Endothelial cell (in vitro differentiated cells): Measurements from ENCODE around the gene TMEM52. TPM values are rescaled to one million over a fixed set of nuclear protein-coding genes. Genes with fewer than 3 reads are reported as not detected.

ENCODE experiments used
- DNase-seq: peaks from one replicate; pipeline ENCODE4 v3.0.0; 2021; ENCODE audit warnings: low spot score
- H3K27ac Mint-ChIP-seq: one replicate; pipeline ENCODE4 v1.8.0; 2021; ENCODE audit warnings: mixed read lengths, inconsistent platforms; ENCODE audit not compliant: unreplicated experiment
- H3K27me3 Mint-ChIP-seq: one replicate; pipeline ENCODE4 v1.8.0; 2021; ENCODE audit warnings: mild to moderate bottlenecking, moderate library complexity, mixed read lengths, inconsistent platforms; ENCODE audit not compliant: unreplicated experiment
- H3K36me3 Mint-ChIP-seq: one replicate; pipeline ENCODE4 v1.8.0; 2021; ENCODE audit warnings: mild to moderate bottlenecking, low read depth, mixed read lengths, inconsistent platforms; ENCODE audit not compliant: unreplicated experiment
- H3K4me1 Mint-ChIP-seq: one replicate; pipeline ENCODE4 v1.8.0; 2021; ENCODE audit warnings: mild to moderate bottlenecking, mixed read lengths, inconsistent platforms; ENCODE audit not compliant: unreplicated experiment
- H3K4me3 Mint-ChIP-seq: one replicate; pipeline ENCODE4 v1.8.0; 2021; ENCODE audit warnings: mild to moderate bottlenecking, mixed read lengths, inconsistent platforms; ENCODE audit not compliant: unreplicated experiment
- H3K9me3 Mint-ChIP-seq: one replicate; pipeline ENCODE4 v1.8.0; 2021; ENCODE audit warnings: mixed read lengths, inconsistent platforms; ENCODE audit not compliant: unreplicated experiment
- total RNA-seq: library from RNA; stranded (reverse); fragmentation: NEBNext Ultra II Directional; extraction: Animal tissue kit (Norgen Biotek cat#: 25700); gene quantifications from one replicate; pipeline ENCODE4 v1.2.1, GENCODE V29; 2021; ENCODE audit not compliant: unreplicated experiment
- TF ChIP-seq, protein P1 (sequence below): fragments of 200-600 bp; sonication (generic); IDR thresholded peaks from one replicate; pipeline ENCODE4 v1.5.0; 2021; ENCODE audit warnings: antibody characterized with exemption; ENCODE audit not compliant: unreplicated experiment

The TMEM52 gene
- total RNA-seq, 1 donor from 2014 or later, result 0.92 TPM

DNA sequence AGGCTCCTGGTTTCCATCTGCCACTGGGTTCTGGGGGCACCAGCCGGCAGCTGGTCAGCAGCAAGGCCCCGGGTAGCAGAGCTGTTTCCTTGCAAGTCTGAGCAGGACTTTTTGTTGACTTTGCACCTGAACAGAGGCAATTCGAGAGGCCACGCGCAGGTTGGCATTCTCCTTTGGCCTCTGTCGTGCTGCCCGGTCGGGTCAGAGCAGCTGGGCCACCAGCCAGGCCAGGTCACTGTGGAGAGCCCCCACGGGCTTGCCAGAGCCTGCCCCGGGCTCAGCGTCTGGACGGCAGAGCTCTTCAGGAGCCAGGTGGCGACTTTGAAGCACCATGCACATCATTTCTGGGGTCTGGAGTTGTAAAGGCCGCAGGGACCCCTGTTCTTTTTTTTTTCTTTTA is 28.4 kb upstream of the TMEM52 start:
- H3K36me3 Mint-ChIP-seq, result no peaks in the 10 kb centered on the region
- H3K4me1 Mint-ChIP-seq, result no peaks in the 10 kb centered on the region
- H3K27ac Mint-ChIP-seq, result no peak overlapping the region
- TF ChIP-seq, protein P1, sequence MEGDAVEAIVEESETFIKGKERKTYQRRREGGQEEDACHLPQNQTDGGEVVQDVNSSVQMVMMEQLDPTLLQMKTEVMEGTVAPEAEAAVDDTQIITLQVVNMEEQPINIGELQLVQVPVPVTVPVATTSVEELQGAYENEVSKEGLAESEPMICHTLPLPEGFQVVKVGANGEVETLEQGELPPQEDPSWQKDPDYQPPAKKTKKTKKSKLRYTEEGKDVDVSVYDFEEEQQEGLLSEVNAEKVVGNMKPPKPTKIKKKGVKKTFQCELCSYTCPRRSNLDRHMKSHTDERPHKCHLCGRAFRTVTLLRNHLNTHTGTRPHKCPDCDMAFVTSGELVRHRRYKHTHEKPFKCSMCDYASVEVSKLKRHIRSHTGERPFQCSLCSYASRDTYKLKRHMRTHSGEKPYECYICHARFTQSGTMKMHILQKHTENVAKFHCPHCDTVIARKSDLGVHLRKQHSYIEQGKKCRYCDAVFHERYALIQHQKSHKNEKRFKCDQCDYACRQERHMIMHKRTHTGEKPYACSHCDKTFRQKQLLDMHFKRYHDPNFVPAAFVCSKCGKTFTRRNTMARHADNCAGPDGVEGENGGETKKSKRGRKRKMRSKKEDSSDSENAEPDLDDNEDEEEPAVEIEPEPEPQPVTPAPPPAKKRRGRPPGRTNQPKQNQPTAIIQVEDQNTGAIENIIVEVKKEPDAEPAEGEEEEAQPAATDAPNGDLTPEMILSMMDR, result no peak
- DNase-seq, result no peak
- no peaks in the 10 kb centered on the region for H3K9me3 Mint-ChIP-seq
- peaks cover 3% of the 10 kb centered on the region for H3K27me3 Mint-ChIP-seq
- no peak overlapping the region for H3K4me3 Mint-ChIP-seq

DNA sequence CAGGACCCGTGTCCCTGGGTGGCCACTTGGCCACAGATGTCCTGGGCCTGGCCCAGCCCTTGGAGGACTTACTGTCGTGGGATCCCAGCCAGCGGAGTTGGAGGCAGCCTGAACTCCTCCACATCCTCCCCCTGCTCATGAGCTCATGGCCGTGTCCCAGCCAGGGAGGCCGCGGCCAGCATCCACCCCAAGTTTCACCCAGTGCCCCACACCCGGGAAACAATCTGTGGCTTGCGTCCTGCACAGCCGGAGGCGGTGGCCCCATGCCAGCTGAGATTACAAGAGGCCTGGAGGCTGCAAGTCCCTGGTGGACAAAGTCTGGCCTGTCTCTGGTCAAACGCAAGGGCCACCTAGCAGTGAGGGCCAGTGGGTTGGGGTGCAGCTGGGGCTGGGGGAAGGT is 27.5 kb upstream of the TMEM52 start:
- H3K27me3 Mint-ChIP-seq, result peaks cover 3% of the 10 kb centered on the region
- H3K4me1 Mint-ChIP-seq, result no peaks in the 10 kb centered on the region
- no peak overlapping the region for H3K4me3 Mint-ChIP-seq
- H3K36me3 Mint-ChIP-seq, result no peaks in the 10 kb centered on the region
- H3K9me3 Mint-ChIP-seq, result no peaks in the 10 kb centered on the region
- DNase-seq, result no peak
- no peak overlapping the region for H3K27ac Mint-ChIP-seq
- TF ChIP-seq, protein P1, result no peak

DNA sequence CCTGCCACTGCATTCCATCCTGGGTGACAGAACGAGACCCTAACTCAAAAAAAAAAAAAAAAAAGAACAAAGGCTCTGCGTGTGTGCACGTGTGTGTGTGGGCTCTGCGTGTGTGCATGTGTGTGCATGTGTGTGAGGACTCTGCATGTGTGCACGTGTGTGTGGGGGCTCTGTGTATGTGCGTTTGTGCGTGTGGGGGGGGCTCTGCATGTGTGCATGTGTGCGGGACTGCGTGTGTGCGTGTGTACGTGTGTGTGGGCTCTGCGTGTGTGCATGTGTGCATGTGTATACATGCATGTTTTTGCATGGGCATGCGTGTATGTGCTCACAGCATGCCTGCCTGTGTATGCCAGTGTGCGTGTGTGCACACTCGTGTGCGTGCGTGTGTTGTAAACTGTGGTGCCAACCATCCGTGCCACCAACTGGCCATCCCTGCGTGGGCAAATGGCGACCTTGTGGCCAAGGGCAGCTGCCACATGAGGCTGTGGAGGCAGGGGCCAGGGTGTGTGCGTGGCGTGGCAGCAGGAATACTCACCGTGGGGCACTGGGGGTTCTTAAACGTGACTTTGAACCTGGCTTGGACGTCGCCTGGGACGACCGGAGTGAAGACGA is 26.8 kb upstream of the TMEM52 start:
- Mint-ChIP-seq H3K4me1 (no peaks in the 10 kb centered on the region), H3K27ac (no peak overlapping the region), H3K4me3 (no peak overlapping the region), H3K9me3 (no peaks in the 10 kb centered on the region), H3K27me3 (peaks cover 3% of the 10 kb centered on the region), H3K36me3 (no peaks in the 10 kb centered on the region)
- TF ChIP-seq, protein P1, result no peak
- no peak for DNase-seq

DNA sequence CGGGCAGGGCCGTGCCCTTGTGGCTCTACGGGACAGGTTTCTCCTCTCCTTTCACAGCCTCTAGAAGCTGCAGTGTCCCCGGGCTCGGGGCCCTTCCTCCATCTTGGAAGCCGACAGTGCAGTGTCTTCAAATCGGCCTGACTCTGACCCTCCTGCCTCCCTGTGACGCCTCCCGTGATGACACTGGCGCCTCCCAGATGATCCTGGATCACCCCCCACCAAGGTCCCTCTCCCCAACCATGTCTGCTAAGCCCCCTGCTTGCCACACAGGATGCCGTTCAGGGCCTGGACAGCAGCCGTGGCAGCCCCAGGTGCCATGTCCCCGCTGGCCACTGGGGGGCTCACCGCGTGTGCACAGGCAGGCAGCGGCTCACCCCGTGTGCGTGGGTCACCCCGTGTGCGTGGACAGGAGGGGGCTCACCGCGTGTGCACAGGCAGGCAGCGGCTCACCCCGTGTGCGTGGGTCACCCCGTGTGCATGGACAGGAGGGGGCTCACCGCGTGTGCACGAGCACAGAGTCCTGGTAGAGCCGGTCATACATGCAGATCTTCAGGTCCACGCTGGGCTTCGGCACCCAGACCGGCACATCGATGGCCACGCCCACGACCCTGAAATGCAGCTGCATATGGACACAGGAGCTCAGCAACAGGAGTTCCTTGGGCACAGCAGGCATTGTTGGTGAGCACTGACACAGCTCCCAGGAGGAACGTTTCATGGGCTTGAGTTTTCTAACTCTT is 24.9 kb upstream of the TMEM52 start:
- DNase-seq, result peak; percentile 85
- no peak overlapping the region for H3K27ac Mint-ChIP-seq
- H3K27me3 Mint-ChIP-seq, result peaks cover 3% of the 10 kb centered on the region
- TF ChIP-seq, protein P1, result peak; percentile 87
- no peaks in the 10 kb centered on the region for H3K36me3 Mint-ChIP-seq
- H3K4me1 Mint-ChIP-seq, result no peaks in the 10 kb centered on the region
- no peaks in the 10 kb centered on the region for H3K9me3 Mint-ChIP-seq
- H3K4me3 Mint-ChIP-seq, result no peak overlapping the region
